Astrocyte of the cerebellum (primary cell): ENCODE measurements around the gene SLC35C1.
"Not testable (repeated sequence)": the region's sequence is repeated elsewhere in the genome, so short reads cannot be mapped to it uniquely, and the experiment has no call there.

ENCODE experiments used
- DNase-seq: peaks from one replicate; pipeline ENCODE4 v3.0.0-alpha.2; 2011; ENCODE audit warnings: low read depth
- H3K4me3 ChIP-seq: 2 replicates; pipeline ENCODE4 v1.5.1; 2011; ENCODE audit warnings: mild to moderate bottlenecking, low read depth, low read length, moderate library complexity
- CTCF ChIP-seq: IDR thresholded peaks from 2 replicates; pipeline ENCODE4 v1.5.1; 2012; ENCODE audit warnings: low read length, low read depth, moderate library complexity, mild to moderate bottlenecking; ENCODE audit errors: missing control alignments
- in situ Hi-C: cut with HindIII; loops from 2 replicates; pipeline ENCODE4 v1.10.0; 2017; ENCODE audit warnings: low sequenced_read_pairs

The SLC35C1 gene

DNA sequence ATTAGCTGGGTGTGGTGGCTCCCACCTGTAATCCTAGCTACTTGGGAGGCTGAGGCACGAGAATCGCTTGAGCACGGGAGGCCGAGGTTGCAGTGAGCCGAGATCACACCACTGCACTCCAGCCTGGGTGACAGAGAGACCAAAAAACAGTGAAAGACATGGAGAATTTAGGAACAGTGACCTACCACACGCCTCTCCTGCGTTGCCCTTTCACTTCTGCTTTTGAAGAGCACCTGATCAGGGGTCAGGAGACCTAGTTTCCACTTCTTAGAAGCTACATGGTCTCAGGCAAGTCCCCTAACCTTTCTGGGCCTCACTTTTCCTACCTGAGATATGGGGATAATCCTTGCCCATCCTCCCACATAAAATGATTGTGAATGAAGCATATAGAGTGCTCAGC is 12.2 kb downstream of the SLC35C1 start:
- TF ChIP-seq CTCF: no peak
- H3K4me3 ChIP-seq: no peak overlapping the region
- in situ Hi-C loops: no loop called here
- DNase-seq: no peak

GRCh38 chr11:45818961-45819605 is 14.1 kb downstream of the SLC35C1 start:
- in situ Hi-C loops: no loop called here
- TF ChIP-seq CTCF: no peak
- no peak overlapping the region for H3K4me3 ChIP-seq
- DNase-seq: no peak

DNA sequence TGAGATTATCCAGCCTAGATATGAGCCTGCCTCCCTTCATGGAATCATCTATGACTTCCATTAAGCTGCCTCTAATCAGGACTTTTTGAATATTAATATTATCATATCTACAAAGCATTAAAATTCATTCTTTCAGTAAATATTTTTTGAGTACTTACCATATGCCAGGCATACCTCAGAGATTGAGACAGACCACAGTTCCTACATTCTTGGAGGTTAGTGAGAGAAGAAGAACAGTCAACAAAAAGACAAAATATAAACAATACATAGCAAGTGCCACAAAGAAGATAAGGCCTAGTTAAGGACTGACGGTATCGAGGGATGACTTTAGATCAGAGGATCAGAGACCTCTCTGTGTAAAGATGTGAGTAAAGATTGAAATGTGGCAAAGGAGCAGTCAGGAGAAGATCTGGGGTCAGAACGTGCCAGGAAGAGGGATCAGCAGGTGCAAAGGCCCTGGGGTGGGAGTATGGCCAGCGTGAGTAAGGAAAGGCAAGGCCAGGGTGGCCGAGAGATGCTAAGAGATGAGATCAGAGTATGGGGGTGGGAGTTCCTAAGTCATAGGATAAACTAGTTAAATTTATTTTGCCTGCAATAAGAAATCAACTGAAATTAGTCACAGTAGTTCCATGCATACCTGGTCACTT is 15.4 kb downstream of the SLC35C1 start:
- in situ Hi-C loops: no loop called here
- no peak overlapping the region for H3K4me3 ChIP-seq
- no peak for DNase-seq
- TF ChIP-seq CTCF: no peak

GRCh38 chr11:45826492-45826891 is 21.5 kb downstream of the SLC35C1 start:
- DNase-seq, in situ Hi-C loops, H3K4me3 ChIP-seq: not testable (repeated sequence)

DNA sequence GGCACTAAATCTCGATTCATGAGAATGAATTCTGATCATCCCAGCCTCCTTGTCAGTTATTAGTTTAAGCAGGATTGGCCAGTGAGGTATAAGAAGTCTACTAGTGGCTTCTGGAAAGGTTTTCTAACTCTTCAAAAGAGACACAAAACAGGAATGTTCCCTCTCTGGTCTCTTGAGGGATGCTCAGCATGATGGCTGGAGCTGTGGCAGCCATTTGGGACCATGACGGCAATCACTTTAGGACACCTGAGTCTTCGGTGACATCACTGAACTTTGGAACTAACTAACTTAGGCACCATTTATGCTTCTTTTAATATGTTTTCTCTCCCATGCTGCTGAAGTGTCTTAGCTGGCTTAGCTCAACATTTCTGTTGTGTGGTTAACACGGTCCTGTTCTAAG is 22.2 kb downstream of the SLC35C1 start:
- no peak overlapping the region for H3K4me3 ChIP-seq
- TF ChIP-seq CTCF: no peak
- no peak for DNase-seq
- in situ Hi-C loops: no loop called here

GRCh38 chr11:45828996-45829395 is 24.0 kb downstream of the SLC35C1 start:
- no peak for DNase-seq
- H3K4me3 ChIP-seq: no peak overlapping the region
- TF ChIP-seq CTCF: no peak
- in situ Hi-C loops: no loop called here

DNA sequence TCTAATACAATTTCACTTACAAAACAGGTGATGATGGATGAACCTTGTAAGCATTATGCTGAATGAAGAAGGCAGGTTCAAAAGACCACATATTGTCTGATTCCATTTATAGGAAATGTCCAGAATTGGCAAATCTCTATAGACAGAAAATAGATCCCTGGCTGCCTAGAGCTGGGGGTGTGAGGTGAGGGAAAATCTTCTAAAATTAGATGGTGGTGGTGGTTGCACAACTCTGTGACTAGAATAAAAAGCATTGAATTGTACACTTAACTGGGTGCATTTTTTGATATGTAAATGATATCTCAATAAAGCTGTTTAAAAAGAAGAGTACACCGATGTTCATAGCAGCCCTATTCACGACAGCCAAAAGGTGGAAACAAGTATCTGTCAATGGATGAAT is 25.6 kb downstream of the SLC35C1 start:
- no peak for DNase-seq
- H3K4me3 ChIP-seq: no peak overlapping the region
- no peak for TF ChIP-seq CTCF
- in situ Hi-C loops: no loop called here
